HG02852 (cell line): ENCODE results near the gene EPPIN.

Experiments used
- ATAC-seq: cut with Tn5 transposase; IDR thresholded peaks from one replicate; pipeline ENCODE4 v1.9.1; 2021; ENCODE audit warnings: mild to moderate bottlenecking, moderate library complexity; ENCODE audit not compliant: unreplicated experiment

EPPIN gene

GRCh38 chr20:45539382-45539781 is 7.8 kb downstream of the EPPIN start, which contains the start of gene WFDC6:
WFDC6 (minus strand) TSS chr20:45539482; CDS start chr20:45539407, 75 bp downstream.
- ATAC-seq = no peak

- no peak for ATAC-seq
Observed at GRCh38 chr20:45538209-45538799, 8.9 kb downstream of the EPPIN start.

- ATAC-seq = no peak
Observed at GRCh38 chr20:45527294-45527693, 19.9 kb downstream of the EPPIN start.

GRCh38 chr20:45523821-45524220 is 23.4 kb downstream of the EPPIN start:
- no peak for ATAC-seq

GRCh38 chr20:45518282-45518681 is 28.9 kb downstream of the EPPIN start:
- ATAC-seq = no peak

- ATAC-seq = no peak
Observed at GRCh38 chr20:45515147-45515913, 31.9 kb downstream of the EPPIN start, which contains the start of gene SPINT3. SPINT3 (minus strand) TSS chr20:45515622; CDS start chr20:45515608, 14 bp downstream.

- ATAC-seq = no peak
Observed at GRCh38 chr20:45510242-45510862, 36.8 kb downstream of the EPPIN start.

GRCh38 chr20:45509091-45509490 is 38.1 kb downstream of the EPPIN start:
- ATAC-seq = no peak

- ATAC-seq = no peak
Observed at GRCh38 chr20:45508068-45508886, 38.9 kb downstream of the EPPIN start.

GRCh38 chr20:45507011-45507820 is 40.0 kb downstream of the EPPIN start:
- ATAC-seq = no peak

- ATAC-seq = no peak
Observed at GRCh38 chr20:45506398-45506797, 40.8 kb downstream of the EPPIN start.

- ATAC-seq = no peak
Observed at GRCh38 chr20:45503403-45503802, 43.8 kb downstream of the EPPIN start.

- no peak for ATAC-seq
Observed at GRCh38 chr20:45502561-45502960, 44.6 kb downstream of the EPPIN start.

- ATAC-seq = no peak
Observed at GRCh38 chr20:45501600-45501999, 45.6 kb downstream of the EPPIN start.

- no peak for ATAC-seq
Observed at GRCh38 chr20:45500022-45500421, 47.2 kb downstream of the EPPIN start.

- ATAC-seq = no peak
Observed at GRCh38 chr20:45497971-45498494, 49.2 kb downstream of the EPPIN start.

- no peak for ATAC-seq
Observed at GRCh38 chr20:45496166-45496565, 51.0 kb downstream of the EPPIN start.

GRCh38 chr20:45495501-45495941 is 51.7 kb downstream of the EPPIN start:
- no peak for ATAC-seq
